IMR-90 (cell line): Measurements from ENCODE around the gene ANKFN1. TPM values are rescaled to one million over a fixed set of nuclear protein-coding genes. Genes with fewer than 3 reads are reported as not detected.
A peak's percentile ranks its signal among the peaks of the same experiment; 100 is the strongest.

Experiments
- ATAC-seq: fragments of 200-7000 bp; cut with Tn5 transposase; 2 replicates; pipeline ENCODE4 v1.9.1; 2020; ENCODE audit warnings: low read depth, mild to moderate bottlenecking, moderate library complexity
- BruUV-seq: library from RNA; stranded (reverse); fragments of 400-500 nt; replicated peaks from 2 replicates; lab custom pipeline; 2021; lab: Mats Ljungman, UMichigan
- CTCF ChIA-PET: fragments of 300-600 bp; formaldehyde crosslinking; extraction: SDS; loops from one replicate; lab custom pipeline; 2021; ENCODE audit warnings: antibody characterized with exemption; lab: Yijun Ruan, JAX
- POLR2A ChIA-PET: fragments of 300-600 bp; sonication (Branson Sonifier 250); formaldehyde crosslinking; loops from one replicate; lab custom pipeline; 2022; ENCODE audit warnings: antibody characterized with exemption; ENCODE audit not compliant: unreplicated experiment; lab: Charles Lee
- DNase-seq: peaks from one replicate; pipeline ENCODE4 v3.0.0; 2013
- H2AFZ ChIP-seq: replicated peaks from 2 replicates; pipeline ENCODE3; 2013; ENCODE audit warnings: low read length, mild to moderate bottlenecking; ENCODE audit not compliant: poor library complexity
- H2AK5ac ChIP-seq: 2 replicates; pipeline ENCODE4 v1.6.1; 2013; ENCODE audit warnings: low read depth, low read length, inconsistent platforms
- H2AK9ac ChIP-seq: replicated peaks from 2 replicates; pipeline ENCODE3; 2013; ENCODE audit warnings: mild to moderate bottlenecking, low read depth, low read length, moderate library complexity; ENCODE audit not compliant: poor library complexity
- H2BK120ac ChIP-seq: 2 replicates; pipeline ENCODE4 v1.6.1; 2013; ENCODE audit warnings: low read depth, low read length, inconsistent platforms
- H2BK15ac ChIP-seq: 3 replicates; pipeline ENCODE4 v1.6.1; 2013; ENCODE audit warnings: low read depth, low read length, inconsistent platforms
- H2BK20ac ChIP-seq: 2 replicates; pipeline ENCODE4 v1.6.1; 2013; ENCODE audit warnings: low read depth, mild to moderate bottlenecking, inconsistent platforms, low read length, moderate library complexity
- H2BK5ac ChIP-seq: 2 replicates; pipeline ENCODE4 v1.6.1; 2013; ENCODE audit warnings: mild to moderate bottlenecking, low read depth, low read length, inconsistent platforms; ENCODE audit not compliant: poor library complexity, severe bottlenecking
- H3K14ac ChIP-seq: replicated peaks from 2 replicates; pipeline ENCODE4 v1.6.1; 2013; ENCODE audit warnings: low read depth, low read length, inconsistent platforms
- H3K18ac ChIP-seq: 2 replicates; pipeline ENCODE4 v1.6.1; 2013; ENCODE audit warnings: low read depth, low read length, control low read depth
- H3K23ac ChIP-seq: 2 replicates; pipeline ENCODE4 v1.6.1; 2013; ENCODE audit warnings: low read depth, low read length, inconsistent platforms
- H3K27ac ChIP-seq: 2 replicates; pipeline ENCODE4 v1.5.1; 2013; ENCODE audit warnings: mild to moderate bottlenecking, control low read depth, low read length; ENCODE audit not compliant: insufficient read depth
- H3K27me3 ChIP-seq: 2 replicates; pipeline ENCODE4 v1.6.1; 2013; ENCODE audit warnings: low read length; ENCODE audit not compliant: control insufficient read depth, insufficient read depth
- H3K36me3 ChIP-seq: 2 replicates; pipeline ENCODE4 v1.6.1; 2013; ENCODE audit warnings: low read length, mixed read lengths; ENCODE audit not compliant: control insufficient read depth, insufficient read depth
- H3K4ac ChIP-seq: 2 replicates; pipeline ENCODE4 v1.6.1; 2013; ENCODE audit warnings: low read depth, low read length, inconsistent platforms
- H3K4me1 ChIP-seq: 2 replicates; pipeline ENCODE4 v1.6.1; 2013; ENCODE audit warnings: low read length, mixed read lengths; ENCODE audit not compliant: control insufficient read depth, insufficient read depth
- H3K4me2 ChIP-seq: 2 replicates; pipeline ENCODE4 v1.6.1; 2013; ENCODE audit warnings: low read depth, mild to moderate bottlenecking, control low read depth, low read length, moderate library complexity
- H3K4me3 ChIP-seq: 2 replicates; pipeline ENCODE4 v1.5.1; 2013; ENCODE audit warnings: low read depth, mild to moderate bottlenecking, control low read depth, low read length, moderate library complexity; ENCODE audit not compliant: insufficient read depth
- H3K56ac ChIP-seq: 2 replicates; pipeline ENCODE4 v1.6.1; 2013; ENCODE audit warnings: low read length, inconsistent platforms; ENCODE audit not compliant: insufficient read depth; ENCODE audit errors: extremely low read depth
- H3K79me1 ChIP-seq, 2 experiments: 2 replicates each; pipeline ENCODE4 v1.6.1; 2013; ENCODE audit warnings: low read length in 2 of 2, inconsistent platforms in 1 of 2, low read depth in 1 of 2
- H3K9ac ChIP-seq: 2 replicates; pipeline ENCODE4 v1.6.1; 2013; ENCODE audit warnings: low read depth, low read length, control low read depth
- H3K9me1 ChIP-seq: 2 replicates; pipeline ENCODE4 v1.6.1; 2013; ENCODE audit warnings: low read length, inconsistent platforms; ENCODE audit not compliant: insufficient read depth
- H3K9me3 ChIP-seq: 2 replicates; pipeline ENCODE4 v1.6.1; 2013; ENCODE audit warnings: low read length; ENCODE audit not compliant: control insufficient read depth, insufficient read depth
- H4K20me1 ChIP-seq: 2 replicates; pipeline ENCODE4 v1.6.1; 2013; ENCODE audit warnings: low read length, inconsistent platforms; ENCODE audit not compliant: insufficient read depth
- H4K5ac ChIP-seq: 2 replicates; pipeline ENCODE4 v1.6.1; 2013; ENCODE audit warnings: mild to moderate bottlenecking, low read depth, low read length, control low read depth
- H4K8ac ChIP-seq, 2 experiments: 2 replicates each; pipeline ENCODE4 v1.6.1; 2013; ENCODE audit warnings: low read depth in 2 of 2, low read length in 2 of 2, control low read depth in 1 of 2, inconsistent platforms in 1 of 2
- H4K91ac ChIP-seq: 2 replicates; pipeline ENCODE4 v1.6.1; 2013; ENCODE audit warnings: low read depth, low read length, inconsistent platforms; ENCODE audit not compliant: insufficient read depth
- CEBPB ChIP-seq: IDR thresholded peaks from 2 replicates; pipeline ENCODE4 v1.6.1; 2012; ENCODE audit warnings: low read depth, low read length, improper control_type of control experiment
- CHD1 ChIP-seq: IDR thresholded peaks from 2 replicates; pipeline ENCODE4 v1.6.1; 2012; ENCODE audit warnings: low read depth, low read length, improper control_type of control experiment
- MAFK ChIP-seq: IDR thresholded peaks from 2 replicates; pipeline ENCODE4 v1.6.1; 2012; ENCODE audit warnings: low read depth, low read length, improper control_type of control experiment
- WGBS, 2 experiments: methylation state at CpG; one replicate each; pipeline versions ENCODE4 v1.1.5 to v1.1.7; 2013; ENCODE audit warnings: missing lambda C conversion rate in 2 of 2; ENCODE audit not compliant: insufficient read length in 1 of 2; ENCODE audit errors: extremely low coverage in 2 of 2; 5-methylcytosine and 5-hydroxymethylcytosine counted together
- dilution Hi-C: fragments of 300-500 bp; cut with HindIII; formaldehyde crosslinking; loops from one replicate; pipeline ENCODE4 v1.14.3; 2018; ENCODE audit warnings: low sequenced_read_pairs; ENCODE audit not compliant: unreplicated experiment
- in situ Hi-C: fragments of 300-500 bp; cut with MboI; formaldehyde crosslinking; loops from 3 replicates; pipeline ENCODE4 v1.14.3; 2019; ENCODE audit warnings: low sequenced_read_pairs, inconsistent platforms, mixed read lengths
- intact Hi-C: fragments of 100-400 bp; cut with micrococcal nuclease; formaldehyde crosslinking; loops from 2 replicates; pipeline ENCODE4 v1.10.0; 2022
- polyA plus RNA-seq, 3 experiments: library from polyadenylated mRNA; depleted of rRNA; stranded (reverse); fragments of >200 nt; gene quantifications; 2 replicates each; pipeline ENCODE4 v1.2.3, GENCODE V29; 2012; ENCODE audit warnings: low replicate concordance in 1 of 3
- total RNA-seq: library from RNA; depleted of rRNA; stranded (reverse); fragments of >200 nt; gene quantifications from 2 replicates; pipeline ENCODE4 v1.2.3, GENCODE V29; 2012

ANKFN1 gene
- total and polyA plus RNA-seq, 2 of the 4 experiments (the other 2 are of a cell fraction), result not detected

GRCh38 chr17:56292010-56292409 is 138.7 kb downstream of the ANKFN1 start:
- in situ Hi-C loops (no loop called here), intact Hi-C loops (loop anchor here (5.0 to 10.0 kb wide), 2 partner anchors 150 to 403 kb away; no protein-coding TSS in a partner anchor), dilution Hi-C loops (no loop called here)
- Histone ChIP-seq H2BK5ac (peak overlapping the region; percentile 69), H3K27me3 (no peaks in the 10 kb centered on the region), H3K9me1 (no peaks in the 10 kb centered on the region; the same call in 1 of the 2 replicates), H3K36me3 (no peaks in the 10 kb centered on the region), H2BK15ac (no peak overlapping the region), H2AK5ac (no peak overlapping the region), H2BK120ac (peak overlapping the region; percentile 54), H2BK20ac (peak overlapping the region; percentile 54), H3K14ac (no peak overlapping the region), H3K18ac (no peak overlapping the region; the same call in 1 of the 2 replicates), H3K4ac (no peak overlapping the region), H4K5ac (peak overlapping the region; percentile 53; the same call in 1 of the 2 replicates), H3K9ac (no peak overlapping the region), H3K56ac (no peak overlapping the region), H4K20me1 (no peaks in the 10 kb centered on the region), H2AK9ac (no peak overlapping the region), H3K4me1 (peaks cover 7% of the 10 kb centered on the region), H3K27ac (0 out of 2 replicates have a peak overlapping the region, but pooled peaks have one; percentile 5), H3K4me3 (no peak overlapping the region), H3K23ac (no peak overlapping the region), H3K79me1 (no peaks in the 10 kb centered on the region), H3K4me2 (peak overlapping the region; percentile 50; the same call in 1 of the 2 replicates), H2AFZ (no peak overlapping the region), H3K9me3 (peaks cover 2% of the 10 kb centered on the region; the same call in 1 of the 2 replicates), H4K8ac (peak overlapping the region in 1 of 2 experiments; percentile 52; a peak in 3 of 4 replicates), H4K91ac (0 out of 2 replicates have a peak overlapping the region, but pooled peaks have one; percentile 20)
- ChIA-PET CTCF (no interaction called here), POLR2A (no interaction called here)
- ATAC-seq, result peak; percentile 70
- TF ChIP-seq CEBPB, result peak; percentile 7; the same call in 1 of the 2 replicates
- 0 out of 2 replicates have a peak, but pooled peaks have one; percentile 12 for TF ChIP-seq MAFK
- no peak for TF ChIP-seq CHD1
- no TSS peak for BruUV-seq
- peak; percentile 77 for DNase-seq
- WGBS, 2 experiments, result no CpG with 5 or more reads among the region's 1 CpG
